HEK293T (cell line): ENCODE data around the gene NHERF1.

Experiments used
- BHLHE40 ChIP-seq: fragments of 450-650 bp; IDR thresholded peaks from 2 replicates; pipeline ENCODE4 v1.6.1; 2016; ENCODE audit warnings: mild to moderate bottlenecking, moderate library complexity, borderline replicate concordance
- ELF4 ChIP-seq: fragments of 450-650 bp; IDR thresholded peaks from 2 replicates; pipeline ENCODE4 v1.6.1; 2017; ENCODE audit warnings: antibody characterized with exemption
- FOXK2 ChIP-seq: fragments of 450-650 bp; IDR thresholded peaks from 2 replicates; pipeline ENCODE4 v1.6.1; 2016; ENCODE audit warnings: mild to moderate bottlenecking
- HDGF ChIP-seq: fragments of 450-650 bp; IDR thresholded peaks from 2 replicates; pipeline ENCODE4 v1.6.1; 2017; ENCODE audit warnings: antibody characterized with exemption, borderline replicate concordance
- SUZ12 ChIP-seq: fragments of 450-650 bp; IDR thresholded peaks from 2 replicates; pipeline ENCODE4 v1.6.1; 2016; ENCODE audit warnings: mild to moderate bottlenecking
- ZNF384 ChIP-seq: fragments of 450-650 bp; IDR thresholded peaks from 2 replicates; pipeline ENCODE4 v1.6.1; 2016

DNA sequence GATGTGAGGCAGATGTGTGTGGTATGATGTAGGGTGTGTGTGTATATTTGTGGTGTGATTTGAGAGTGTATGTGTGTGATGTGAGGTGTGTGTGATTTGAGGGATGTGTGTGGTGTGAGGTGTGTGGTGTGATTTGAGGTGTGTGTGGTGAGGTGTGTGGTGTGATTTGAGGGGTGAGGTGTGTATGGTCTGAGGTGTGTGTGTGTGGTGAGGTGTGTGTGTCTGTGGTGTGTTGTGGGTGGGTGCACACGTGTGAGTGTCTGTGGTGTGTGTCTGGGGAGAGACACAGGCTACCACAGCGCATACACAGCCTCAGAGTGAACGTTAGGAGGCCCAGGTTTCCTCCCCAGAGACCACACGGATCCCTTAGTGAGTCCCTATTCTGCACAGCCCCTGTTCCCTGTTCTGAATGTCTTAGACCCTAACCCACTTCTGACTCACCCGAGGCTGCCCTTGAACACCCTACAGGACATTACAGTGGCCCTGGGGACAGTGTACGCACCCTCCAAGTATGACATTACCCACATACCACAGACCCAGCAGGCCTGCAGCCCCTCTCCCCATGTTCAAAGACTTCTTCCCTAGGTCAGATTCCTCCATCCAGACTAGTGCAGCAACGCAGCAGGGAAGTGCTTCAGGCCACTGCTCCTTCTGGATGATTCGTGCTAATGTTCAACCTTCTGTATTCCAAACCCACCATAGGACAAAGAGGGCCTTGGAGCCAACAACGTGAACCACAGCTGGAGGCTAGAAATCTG, 14.9 kb upstream of the NHERF1 start:
- TF ChIP-seq SUZ12 (no peak), ELF4 (no peak), BHLHE40 (no peak), ZNF384 (no peak), FOXK2 (no peak), HDGF (no peak)
